Osteoblast (primary cell): Measurements from ENCODE around the gene GPR34. TPM values are rescaled to one million over a fixed set of nuclear protein-coding genes. Genes with fewer than 3 reads are reported as not detected.

Experiments used
- DNase-seq: peaks from one replicate; pipeline ENCODE4 v3.0.0; 2011; ENCODE audit warnings: low spot score, mixed read lengths; ENCODE audit not compliant: insufficient read length; ENCODE audit errors: missing footprints
- H2AFZ ChIP-seq: 2 replicates; pipeline ENCODE4 v1.6.0; 2011; ENCODE audit warnings: mild to moderate bottlenecking, low read length
- H3K27ac ChIP-seq: 2 replicates; pipeline ENCODE4 v1.5.1; 2011; ENCODE audit warnings: mild to moderate bottlenecking, low read depth, low read length, moderate library complexity
- H3K27me3 ChIP-seq: 2 replicates; pipeline ENCODE4 v1.6.0; 2012; ENCODE audit warnings: mild to moderate bottlenecking, control low read depth, inconsistent platforms, low read length, moderate library complexity; ENCODE audit not compliant: insufficient read depth
- H3K36me3 ChIP-seq: 2 replicates; pipeline ENCODE4 v1.5.1; 2011; ENCODE audit warnings: mild to moderate bottlenecking, low read length, control low read depth, moderate library complexity; ENCODE audit not compliant: insufficient read depth
- H3K4me1 ChIP-seq: 2 replicates; pipeline ENCODE4 v1.5.1; 2011; ENCODE audit warnings: mild to moderate bottlenecking, low read length, control low read depth, moderate library complexity; ENCODE audit not compliant: insufficient read depth
- H3K4me2 ChIP-seq: 2 replicates; pipeline ENCODE4 v1.6.0; 2011; ENCODE audit warnings: mild to moderate bottlenecking, low read length; ENCODE audit not compliant: insufficient read depth
- H3K4me3 ChIP-seq: fragments of 200-600 bp; sonication (generic); 3 replicates; pipeline ENCODE4 v1.5.1; 2012; ENCODE audit warnings: mild to moderate bottlenecking, low read length, inconsistent platforms; ENCODE audit not compliant: insufficient read depth
- H3K79me2 ChIP-seq: 2 replicates; pipeline ENCODE4 v1.6.0; 2012; ENCODE audit warnings: mild to moderate bottlenecking, low read length, control low read depth, inconsistent platforms; ENCODE audit not compliant: insufficient read depth
- H3K9me3 ChIP-seq: 2 replicates; pipeline ENCODE4 v1.5.1; 2011; ENCODE audit warnings: low read depth, low read length, control low read depth
- H4K20me1 ChIP-seq: 2 replicates; pipeline ENCODE4 v1.6.0; 2012; ENCODE audit warnings: mild to moderate bottlenecking, low read length, control low read depth; ENCODE audit not compliant: insufficient read depth
- total RNA-seq: library from RNA; depleted of rRNA; stranded (reverse); fragments of >200 nt; gene quantifications from 2 replicates; pipeline ENCODE4 v1.2.3, GENCODE V29; 2012
- TF ChIP-seq, protein P1 (sequence below): IDR thresholded peaks from 2 replicates; pipeline ENCODE4 v1.5.1; 2011; ENCODE audit warnings: mild to moderate bottlenecking, low read depth, low read length, moderate library complexity; ENCODE audit errors: extremely low read depth

GPR34 gene
- total RNA-seq, 1 donor, result 0.72 TPM

DNA sequence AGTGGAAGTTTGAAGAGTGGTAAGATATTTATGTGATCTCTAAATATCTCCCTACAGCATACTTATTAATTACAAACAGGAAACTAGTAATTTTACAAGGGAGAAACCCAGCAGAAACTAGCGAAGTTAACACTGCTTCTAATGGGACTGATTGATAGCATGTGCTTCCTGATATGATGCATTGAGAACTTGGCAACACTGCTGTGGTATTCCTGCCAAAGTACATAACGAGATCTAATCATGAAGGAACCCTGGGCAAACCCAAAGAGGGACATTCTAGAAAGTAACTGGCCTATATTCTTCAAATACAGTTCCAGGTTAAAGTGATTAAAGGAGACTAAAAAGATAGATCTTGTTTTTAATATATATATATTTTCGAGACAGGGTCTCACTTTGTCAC is 4.6 kb upstream of the GPR34 start:
- TF ChIP-seq, protein P1, sequence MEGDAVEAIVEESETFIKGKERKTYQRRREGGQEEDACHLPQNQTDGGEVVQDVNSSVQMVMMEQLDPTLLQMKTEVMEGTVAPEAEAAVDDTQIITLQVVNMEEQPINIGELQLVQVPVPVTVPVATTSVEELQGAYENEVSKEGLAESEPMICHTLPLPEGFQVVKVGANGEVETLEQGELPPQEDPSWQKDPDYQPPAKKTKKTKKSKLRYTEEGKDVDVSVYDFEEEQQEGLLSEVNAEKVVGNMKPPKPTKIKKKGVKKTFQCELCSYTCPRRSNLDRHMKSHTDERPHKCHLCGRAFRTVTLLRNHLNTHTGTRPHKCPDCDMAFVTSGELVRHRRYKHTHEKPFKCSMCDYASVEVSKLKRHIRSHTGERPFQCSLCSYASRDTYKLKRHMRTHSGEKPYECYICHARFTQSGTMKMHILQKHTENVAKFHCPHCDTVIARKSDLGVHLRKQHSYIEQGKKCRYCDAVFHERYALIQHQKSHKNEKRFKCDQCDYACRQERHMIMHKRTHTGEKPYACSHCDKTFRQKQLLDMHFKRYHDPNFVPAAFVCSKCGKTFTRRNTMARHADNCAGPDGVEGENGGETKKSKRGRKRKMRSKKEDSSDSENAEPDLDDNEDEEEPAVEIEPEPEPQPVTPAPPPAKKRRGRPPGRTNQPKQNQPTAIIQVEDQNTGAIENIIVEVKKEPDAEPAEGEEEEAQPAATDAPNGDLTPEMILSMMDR, result no peak
- no peak for DNase-seq

DNA sequence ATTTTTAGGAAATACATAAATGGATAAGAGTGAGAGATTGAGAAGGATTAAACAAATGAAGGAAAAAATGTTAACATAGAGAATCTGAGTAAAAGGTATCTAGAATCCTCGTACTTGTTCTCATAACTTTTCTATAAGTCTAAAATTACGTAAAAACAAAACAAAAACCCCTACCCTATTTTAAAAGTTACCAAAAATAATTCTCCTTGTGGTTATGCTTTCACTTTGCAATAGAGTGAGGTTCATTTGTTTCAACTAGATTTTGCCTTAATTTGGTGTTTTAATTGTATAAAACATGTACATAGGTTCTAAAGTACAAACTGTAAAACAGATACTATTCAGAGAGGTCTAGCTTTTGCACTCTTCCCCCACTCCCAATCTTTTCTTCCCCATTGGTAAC is 3.8 kb upstream of the GPR34 start:
- Histone ChIP-seq H2AFZ (no peak overlapping the region), H3K4me3 (no peak overlapping the region), H3K27ac (no peak overlapping the region), H3K9me3 (no peaks in the 10 kb centered on the region), H3K4me2 (no peak overlapping the region), H3K27me3 (no peaks in the 10 kb centered on the region), H3K4me1 (no peaks in the 10 kb centered on the region), H3K36me3 (no peaks in the 10 kb centered on the region), H3K79me2 (no peaks in the 10 kb centered on the region), H4K20me1 (no peaks in the 10 kb centered on the region)
- TF ChIP-seq, protein P1, result no peak
- DNase-seq, result no peak

More for the DNA sequence above, 4.6 kb upstream of the GPR34 start:
- no peaks in the 10 kb centered on the region for H3K79me2 ChIP-seq
- no peak overlapping the region for H3K4me2 ChIP-seq
- no peaks in the 10 kb centered on the region for H3K27me3 ChIP-seq
- H3K27ac ChIP-seq, result no peak overlapping the region
- no peaks in the 10 kb centered on the region for H3K36me3 ChIP-seq
- no peak overlapping the region for H2AFZ ChIP-seq
- no peaks in the 10 kb centered on the region for H3K4me1 ChIP-seq
- no peaks in the 10 kb centered on the region for H3K9me3 ChIP-seq
- no peaks in the 10 kb centered on the region for H4K20me1 ChIP-seq
- H3K4me3 ChIP-seq, result no peak overlapping the region

DNA sequence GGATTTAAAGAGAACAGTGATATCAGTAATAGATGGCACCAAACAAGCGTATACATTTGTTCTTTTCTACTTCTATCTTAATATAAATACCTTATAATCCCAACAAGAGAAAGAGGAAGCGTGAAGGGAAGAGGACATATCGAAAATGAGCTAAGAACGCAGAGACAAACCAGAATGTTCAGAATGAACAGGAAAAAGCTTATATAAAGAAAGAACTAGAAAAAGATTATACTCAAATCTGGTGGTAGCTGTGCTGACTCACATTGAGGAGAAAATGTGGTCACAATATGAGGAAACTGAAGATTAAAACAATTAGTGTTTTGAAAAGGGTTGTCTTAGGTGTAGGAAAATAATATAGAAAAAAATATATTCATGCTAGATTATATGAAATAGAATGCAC is 2.0 kb upstream of the GPR34 start:
- H3K36me3 ChIP-seq, result no peaks in the 10 kb centered on the region
- no peak for DNase-seq
- no peaks in the 10 kb centered on the region for H3K79me2 ChIP-seq
- H3K4me2 ChIP-seq, result no peak overlapping the region
- H3K9me3 ChIP-seq, result no peaks in the 10 kb centered on the region
- no peak overlapping the region for H3K4me3 ChIP-seq
- H3K4me1 ChIP-seq, result peaks cover under 1% of the 10 kb centered on the region
- H2AFZ ChIP-seq, result no peak overlapping the region
- TF ChIP-seq, protein P1, result no peak
- no peak overlapping the region for H3K27ac ChIP-seq
- no peaks in the 10 kb centered on the region for H3K27me3 ChIP-seq
- H4K20me1 ChIP-seq, result no peaks in the 10 kb centered on the region

DNA sequence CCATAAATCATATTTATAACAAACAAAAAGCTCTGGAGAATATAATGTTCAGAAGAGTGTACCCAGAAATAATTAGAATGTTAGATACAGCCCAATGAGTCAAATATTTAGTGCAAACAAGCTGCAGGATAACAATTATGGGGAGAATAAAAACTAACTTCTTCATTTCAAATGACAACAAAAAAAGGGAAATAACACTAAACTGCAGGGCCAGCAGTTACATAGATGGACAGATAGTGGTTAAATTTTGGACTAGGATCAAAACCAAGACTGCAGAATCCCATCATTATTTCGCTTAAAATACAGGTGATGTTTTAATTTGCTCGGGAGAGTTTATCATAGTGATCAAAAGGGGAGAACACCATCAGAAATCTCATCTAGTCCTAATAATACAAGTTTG is 617 bp upstream of the GPR34 start:
- no peaks in the 10 kb centered on the region for H3K79me2 ChIP-seq
- H3K4me1 ChIP-seq, result peaks cover 8% of the 10 kb centered on the region
- H4K20me1 ChIP-seq, result no peaks in the 10 kb centered on the region
- H3K27ac ChIP-seq, result no peak overlapping the region
- H2AFZ ChIP-seq, result no peak overlapping the region
- H3K36me3 ChIP-seq, result no peaks in the 10 kb centered on the region
- H3K4me2 ChIP-seq, result no peak overlapping the region
- no peak for DNase-seq
- peaks cover 2% of the 10 kb centered on the region for H3K27me3 ChIP-seq
- no peak overlapping the region for H3K4me3 ChIP-seq
- H3K9me3 ChIP-seq, result no peaks in the 10 kb centered on the region
- TF ChIP-seq, protein P1, result no peak
